H1 (cell line): ENCODE results near the gene CCDC117. TPM values are rescaled to one million over a fixed set of nuclear protein-coding genes. Genes with fewer than 3 reads are reported as not detected.

Source experiments
- CTCF ChIA-PET: fragments of 300-600 bp; sonication (Branson Sonifier 250); formaldehyde crosslinking; loops from one replicate; lab custom pipeline; 2021; ENCODE audit not compliant: partially characterized antibody; lab: Charles Lee
- POLR2A ChIA-PET: fragments of 300-600 bp; sonication (Branson Sonifier 250); formaldehyde crosslinking; loops from one replicate; lab custom pipeline; 2021; ENCODE audit warnings: inconsistent platforms; ENCODE audit not compliant: partially characterized antibody; lab: Charles Lee
- DNase-seq, 2 experiments: peaks; one replicate each; pipeline versions ENCODE4 v3.0.0 to v3.0.0-alpha.2; 2010 to 2022; ENCODE audit warnings: low spot score in 2 of 2, low read depth in 1 of 2, mixed read lengths in 1 of 2
- FAIRE-seq: peaks from 2 replicates; lab custom pipeline; 2011; peaks lifted over from hg19 to GRCh38; lab: Jason Lieb, UNC
- H2AFZ ChIP-seq: 2 replicates; pipeline ENCODE4 v1.8.1; 2012; ENCODE audit warnings: low read length, inconsistent platforms
- H2AK5ac ChIP-seq: 2 replicates; pipeline ENCODE4 v1.6.1; 2013; ENCODE audit warnings: low read depth, low read length
- H2BK120ac ChIP-seq: replicated peaks from 2 replicates; pipeline ENCODE3; 2013; ENCODE audit warnings: low read depth, low read length, inconsistent platforms
- H2BK12ac ChIP-seq: 2 replicates; pipeline ENCODE4 v1.6.1; 2013; ENCODE audit warnings: low read depth, low read length
- H2BK15ac ChIP-seq: 2 replicates; pipeline ENCODE4 v1.6.1; 2013; ENCODE audit warnings: low read length
- H2BK20ac ChIP-seq: 2 replicates; pipeline ENCODE4 v1.6.1; 2013; ENCODE audit warnings: low read length
- H2BK5ac ChIP-seq: 2 replicates; pipeline ENCODE4 v1.6.1; 2013; ENCODE audit warnings: low read depth, low read length
- H3K14ac ChIP-seq: 2 replicates; pipeline ENCODE4 v1.6.1; 2013; ENCODE audit warnings: inconsistent platforms; ENCODE audit not compliant: insufficient read length
- H3K18ac ChIP-seq: 2 replicates; pipeline ENCODE4 v1.6.1; 2013; ENCODE audit warnings: low read length; ENCODE audit errors: extremely low read depth
- H3K23ac ChIP-seq: 2 replicates; pipeline ENCODE4 v1.6.1; 2013; ENCODE audit warnings: inconsistent platforms; ENCODE audit not compliant: insufficient read length
- H3K23me2 ChIP-seq: 2 replicates; pipeline ENCODE4 v1.6.1; 2013; ENCODE audit warnings: low read depth, low read length
- H3K27ac ChIP-seq: 2 replicates; pipeline ENCODE4 v1.6.1; 2011; ENCODE audit warnings: low read depth, low read length, inconsistent platforms
- H3K27me3 ChIP-seq, 4 experiments: replicated peaks in 1 of 4; 1 replicate in 1 of 4; 2 replicates in 3 of 4; pipeline versions ENCODE4 v1.6.1 to v1.8.1; 2011 to 2013; ENCODE audit warnings: low read length in 3 of 4, mild to moderate bottlenecking in 3 of 4, inconsistent platforms in 2 of 4, mixed read lengths in 2 of 4, moderate library complexity in 1 of 4; ENCODE audit not compliant: control insufficient read depth in 3 of 4, insufficient read depth in 3 of 4; ENCODE audit errors: extremely low read depth in 1 of 4
- H3K36me3 ChIP-seq, 4 experiments: 2 replicates each; pipeline versions ENCODE4 v1.6.1 to v1.8.1; 2011 to 2013; ENCODE audit warnings: mild to moderate bottlenecking in 4 of 4, low read length in 3 of 4, moderate library complexity in 2 of 4, control low read depth in 1 of 4, inconsistent platforms in 1 of 4; ENCODE audit not compliant: insufficient read depth in 4 of 4, control insufficient read depth in 2 of 4
- H3K4ac ChIP-seq: replicated peaks from 2 replicates; pipeline ENCODE3; 2013; ENCODE audit warnings: low read length, low read depth, mixed read lengths, inconsistent platforms; ENCODE audit not compliant: insufficient read length
- H3K4me1 ChIP-seq, 4 experiments: replicated peaks in 1 of 4; 1 replicate in 1 of 4; 2 replicates in 3 of 4; pipeline versions ENCODE4 v1.6.1 to v1.8.1; 2011 to 2013; ENCODE audit warnings: low read length in 3 of 4, inconsistent platforms in 2 of 4, mixed read lengths in 1 of 4; ENCODE audit not compliant: insufficient read depth in 4 of 4, control insufficient read depth in 3 of 4
- H3K4me2 ChIP-seq, 2 experiments: 2 replicates each; pipeline versions ENCODE4 v1.6.1 to v1.8.1; 2011 to 2013; ENCODE audit warnings: low read depth in 2 of 2, low read length in 2 of 2, control low read depth in 1 of 2, inconsistent platforms in 1 of 2, mild to moderate bottlenecking in 1 of 2; ENCODE audit not compliant: insufficient read depth in 1 of 2
- H3K4me3 ChIP-seq, 4 experiments: fragments of 200-600, 300-600 bp in 1 of 4; sonication (generic), shearing (Covaris generic), sonication (Bioruptor Twin) in 1 of 4; 2 replicates each; pipeline versions ENCODE4 v1.5.1 to v1.8.1; 2011 to 2016; ENCODE audit warnings: low read length in 4 of 4, low read depth in 3 of 4, control low read depth in 2 of 4, inconsistent platforms in 2 of 4, mild to moderate bottlenecking in 2 of 4, mixed read lengths in 1 of 4, moderate library complexity in 1 of 4; ENCODE audit not compliant: insufficient read depth in 2 of 4; ENCODE audit errors: extremely low read depth in 1 of 4
- H3K56ac ChIP-seq: replicated peaks from 2 replicates; pipeline ENCODE3; 2013; ENCODE audit warnings: low read depth, mild to moderate bottlenecking, mixed read lengths, low read length, inconsistent platforms; ENCODE audit not compliant: insufficient read length
- H3K79me1 ChIP-seq: 2 replicates; pipeline ENCODE4 v1.6.1; 2013; ENCODE audit warnings: low read depth, low read length, control low read depth
- H3K79me2 ChIP-seq, 2 experiments: 2 replicates each; pipeline versions ENCODE4 v1.6.1 to v1.8.1; 2012 to 2013; ENCODE audit warnings: low read length in 2 of 2, mild to moderate bottlenecking in 2 of 2, inconsistent platforms in 1 of 2; ENCODE audit not compliant: insufficient read depth in 2 of 2, control insufficient read depth in 1 of 2
- H3K9ac ChIP-seq, 4 experiments: replicated peaks in 1 of 4; 1 replicate in 1 of 4; 2 replicates in 3 of 4; pipeline versions ENCODE4 v1.6.1 to v1.8.1; 2011 to 2013; ENCODE audit warnings: low read depth in 3 of 4, low read length in 3 of 4, control low read depth in 2 of 4, mild to moderate bottlenecking in 2 of 4, moderate library complexity in 2 of 4, inconsistent platforms in 1 of 4; ENCODE audit errors: extremely low read depth in 1 of 4
- H3K9me3 ChIP-seq, 2 experiments: 2 replicates each; pipeline versions ENCODE4 v1.6.1 to v1.8.1; 2012 to 2013; ENCODE audit warnings: mild to moderate bottlenecking in 2 of 2, moderate library complexity in 2 of 2, control low read depth in 1 of 2, inconsistent platforms in 1 of 2, low read depth in 1 of 2, low read length in 1 of 2, mixed read lengths in 1 of 2; ENCODE audit not compliant: insufficient read depth in 2 of 2
- H4K20me1 ChIP-seq, 2 experiments: replicated peaks in 1 of 2; 2 replicates each; pipeline versions ENCODE3 to v1.8.1; 2011 to 2013; ENCODE audit warnings: inconsistent platforms in 2 of 2, low read length in 2 of 2, mild to moderate bottlenecking in 1 of 2; ENCODE audit not compliant: insufficient read depth in 2 of 2, control insufficient read depth in 1 of 2
- H4K5ac ChIP-seq: 2 replicates; pipeline ENCODE4 v1.6.1; 2013; ENCODE audit warnings: low read length, low read depth, mixed read lengths, inconsistent platforms; ENCODE audit not compliant: insufficient read length
- H4K8ac ChIP-seq: 2 replicates; pipeline ENCODE4 v1.8.0; 2013; ENCODE audit warnings: mild to moderate bottlenecking, moderate library complexity, low read length, inconsistent platforms; ENCODE audit not compliant: insufficient read depth; ENCODE audit errors: extremely low read depth
- H4K91ac ChIP-seq: replicated peaks from 2 replicates; pipeline ENCODE3; 2013; ENCODE audit warnings: low read length, mixed read lengths, inconsistent platforms; ENCODE audit not compliant: insufficient read length
- ATF3 ChIP-seq: IDR thresholded peaks from 2 replicates; pipeline ENCODE4 v1.6.1; 2011; ENCODE audit warnings: low read depth, mild to moderate bottlenecking, low read length; ENCODE audit not compliant: insufficient read depth
- GABPA ChIP-seq: IDR thresholded peaks from 2 replicates; pipeline ENCODE4 v1.6.1; 2011; ENCODE audit warnings: mild to moderate bottlenecking, low read length, moderate library complexity, borderline replicate concordance; ENCODE audit not compliant: insufficient read depth
- KDM5A ChIP-seq: fragments of 200-600 bp; IDR thresholded peaks from 2 replicates; pipeline ENCODE4 v1.7.1; 2012; ENCODE audit warnings: mild to moderate bottlenecking, low read length, inconsistent platforms, mixed read lengths
- PHF8 ChIP-seq: fragments of 200-600 bp; sonication (generic); conservative IDR thresholded peaks from 2 replicates; pipeline ENCODE4 v1.7.1; 2012; ENCODE audit warnings: low read depth, mild to moderate bottlenecking, inconsistent platforms, low read length, moderate library complexity
- SIN3A ChIP-seq, 2 experiments: IDR thresholded peaks in 1 of 2; conservative IDR thresholded peaks in 1 of 2; 2 replicates each; pipeline ENCODE4 v1.6.1; 2011 to 2012; ENCODE audit warnings: low read length in 2 of 2, improper control_type of control experiment in 1 of 2, low read depth in 1 of 2, mild to moderate bottlenecking in 1 of 2
- SP4 ChIP-seq: IDR thresholded peaks from 2 replicates; pipeline ENCODE4 v1.6.1; 2012; ENCODE audit warnings: low read length, inconsistent platforms
- SRF ChIP-seq: IDR thresholded peaks from 2 replicates; pipeline ENCODE4 v1.6.1; 2011; ENCODE audit warnings: mild to moderate bottlenecking, low read depth, low read length, moderate library complexity
- SUZ12 ChIP-seq: fragments of 200-600 bp; sonication (generic); IDR thresholded peaks from 2 replicates; pipeline ENCODE4 v1.6.1; 2012; ENCODE audit warnings: mild to moderate bottlenecking, inconsistent platforms, low read length, moderate library complexity, mixed read lengths
- TBP ChIP-seq: IDR thresholded peaks from 2 replicates; pipeline ENCODE4 v1.6.1; 2011; ENCODE audit warnings: low read depth, low read length, improper control_type of control experiment
- WGBS, 2 experiments: shearing (Covaris generic) in 1 of 2; methylation state at CpG; one replicate each; pipeline versions ENCODE4 v1.1.6 to v1.1.7; 2013 to 2015; ENCODE audit warnings: low lambda C conversion rate in 2 of 2, mixed read lengths in 2 of 2, inconsistent platforms in 1 of 2, low coverage in 1 of 2, missing lambda C conversion rate in 1 of 2; ENCODE audit not compliant: insufficient replicate concordance in 2 of 2, insufficient coverage in 1 of 2, insufficient read length in 1 of 2; ENCODE audit errors: extremely low coverage in 1 of 2, missing lambda C conversion rate in 1 of 2; 5-methylcytosine and 5-hydroxymethylcytosine counted together
- polyA plus RNA-seq, 7 experiments: library from polyadenylated mRNA; depleted of rRNA in 3 of 7; stranded (reverse) in 5 of 7; unstranded in 2 of 7; fragments of >200 nt in 5 of 7; fragments of 200-250 nt in 2 of 7; gene quantifications; 1 replicate in 5 of 7; 2 replicates in 1 of 7; 4 replicates in 1 of 7; pipeline versions ENCODE4 v1.2.1 to v1.2.3, GENCODE V29; 2011 to 2013; ENCODE audit warnings: missing spikeins in 2 of 7, mixed read lengths in 2 of 7
- total RNA-seq: library from RNA; stranded (reverse); fragmentation: NEBNext Ultra II Directional; extraction: Animal tissue kit (Norgen Biotek cat#: 25700); gene quantifications from 2 replicates; pipeline ENCODE4 v1.2.1, GENCODE V29; 2021
- TF ChIP-seq, protein P1 (sequence below): IDR thresholded peaks from 2 replicates; pipeline ENCODE4 v1.6.1; 2012; ENCODE audit warnings: inconsistent platforms

The CCDC117 gene
- total and polyA plus RNA-seq, 2 of the 8 experiments (the other 6 are each of a cell fraction or from before 2014, with no cell fraction given), result 9.1 to 43.1 TPM

DNA sequence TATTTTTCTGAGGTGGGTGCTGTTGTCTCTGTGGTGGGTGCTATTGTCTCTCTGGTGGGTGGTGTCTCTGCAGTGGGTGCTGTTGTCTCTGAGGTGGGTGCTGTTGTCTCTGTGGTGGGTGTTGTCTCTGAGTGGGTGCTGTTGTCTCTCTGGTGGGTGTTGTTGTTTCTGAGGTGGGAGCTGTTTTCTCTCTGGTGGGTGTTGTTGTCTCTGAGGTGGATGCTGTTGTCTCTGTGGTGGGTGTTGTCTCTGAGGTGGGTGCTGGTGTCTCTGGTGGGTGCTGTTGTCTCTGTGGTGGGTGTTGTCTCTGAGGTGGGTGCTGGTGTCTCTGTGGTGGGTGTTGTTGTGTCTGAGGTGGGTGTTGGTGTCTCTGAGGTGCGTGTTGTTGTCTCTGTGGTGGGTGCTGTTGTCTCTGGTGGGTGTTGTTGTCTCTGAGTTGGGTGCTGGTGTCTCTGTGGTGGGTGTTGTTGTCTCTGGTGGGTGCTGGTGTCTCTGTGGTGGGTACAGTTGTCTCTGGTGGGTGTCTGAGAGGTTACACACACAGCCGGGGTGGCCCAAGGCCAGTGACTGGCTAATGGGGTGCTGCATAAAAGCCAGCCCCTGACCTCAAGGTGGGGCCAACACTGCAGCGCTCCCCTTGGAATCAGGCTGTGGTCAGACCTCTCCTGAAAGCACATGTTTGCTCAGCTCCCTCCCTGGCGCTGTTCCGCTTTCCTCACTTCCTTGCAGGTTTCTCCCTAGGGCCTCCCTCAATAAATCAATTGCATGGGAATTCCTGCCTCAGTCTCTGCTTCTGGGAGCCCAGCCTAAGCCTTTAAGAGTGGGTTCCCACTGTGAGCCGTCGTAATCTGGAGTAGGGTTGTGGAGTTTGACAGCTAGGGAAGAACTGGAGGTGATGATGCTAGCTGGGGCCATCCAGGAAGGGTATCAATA, 58.9 kb downstream of the CCDC117 start:
- H2BK15ac ChIP-seq, result peak overlapping the region; percentile 29; the same call in 1 of the 2 replicates
- no peak overlapping the region for H3K4me2 ChIP-seq
- FAIRE-seq (no peak), DNase-seq (no peak)
- no peak overlapping the region for H4K91ac ChIP-seq
- peak overlapping the region; percentile 57; the same call in 1 of the 2 replicates for H4K8ac ChIP-seq
- 86% methylated on average over 7 of the region's 7 CpGs; no CpG with 5 or more reads in 1 of the 2 experiments for WGBS, 2 experiments
- H4K20me1 ChIP-seq, result peaks cover 0 to 2% of the 10 kb centered on the region in 2 experiments
- H3K14ac ChIP-seq, result no peak overlapping the region
- CTCF ChIA-PET, result interaction anchor here (0.7 to 5.0 kb wide), 11 partner anchors 12 to 781 kb away, joined by 3 to 64 read pairs (median 4); no protein-coding TSS in a partner anchor
- no peak overlapping the region for H2BK20ac ChIP-seq
- no peak overlapping the region for H4K5ac ChIP-seq
- peaks cover 5% of the 10 kb centered on the region; the same call in 1 of the 2 replicates for H3K23me2 ChIP-seq
- H2BK5ac ChIP-seq, result peak overlapping the region; percentile 71
- H3K4me1 ChIP-seq, result no peaks in the 10 kb centered on the region; a peak in 1 of 7 replicates
- no peak overlapping the region for H3K27ac ChIP-seq
- no peak overlapping the region for H2AFZ ChIP-seq
- no peak overlapping the region for H2BK120ac ChIP-seq
- no peaks in the 10 kb centered on the region for H3K79me1 ChIP-seq
- H2AK5ac ChIP-seq, result no peak overlapping the region
- no peak overlapping the region for H2BK12ac ChIP-seq
- no peaks in the 10 kb centered on the region for H3K9me3 ChIP-seq
- POLR2A ChIA-PET, result interaction anchor here (0.6 to 5.0 kb wide), 2 partner anchors 31 to 83 kb away, joined by 3 to 27 read pairs; partner anchors contain the start of gene XBP1
- H3K56ac ChIP-seq, result no peak overlapping the region
- no peak overlapping the region for H3K4me3 ChIP-seq
- no peaks in the 10 kb centered on the region for H3K79me2 ChIP-seq
- no peak overlapping the region for H3K9ac ChIP-seq
- H3K4ac ChIP-seq, result no peak overlapping the region
- no peak overlapping the region for H3K18ac ChIP-seq
- H3K27me3 ChIP-seq, result no peaks in the 10 kb centered on the region
- H3K23ac ChIP-seq, result no peak overlapping the region
- H3K36me3 ChIP-seq, result no peaks in the 10 kb centered on the region
- TF ChIP-seq SUZ12 (no peak), SP4 (no peak), SRF (no peak), PHF8 (no peak), ATF3 (no peak), GABPA (no peak), TBP (no peak), KDM5A (no peak), SIN3A (conservative IDR thresholded peaks at IDR 0.05 in 1 of 2, IDR thresholded peaks at IDR 0.05 in 1 of 2; ENCODE audit: low read depth in 1 of 2, low read length in 2 of 2) (no peak)
- TF ChIP-seq, protein P1, sequence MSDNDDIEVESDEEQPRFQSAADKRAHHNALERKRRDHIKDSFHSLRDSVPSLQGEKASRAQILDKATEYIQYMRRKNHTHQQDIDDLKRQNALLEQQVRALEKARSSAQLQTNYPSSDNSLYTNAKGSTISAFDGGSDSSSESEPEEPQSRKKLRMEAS, result peak; percentile 47; the same call in 1 of the 2 replicates
